Renal cortical epithelial cell (primary cell): ENCODE results near the gene PRKAG2. TPM values are rescaled to one million over a fixed set of nuclear protein-coding genes. Genes with fewer than 3 reads are reported as not detected.
A peak's percentile ranks its signal among the peaks of the same experiment; 100 is the strongest.
"Not testable (repeated sequence)": the region's sequence is repeated elsewhere in the genome, so short reads cannot be mapped to it uniquely, and the experiment has no call there.

Source experiments
- DNase-seq: peaks from one replicate; pipeline ENCODE4 v3.0.0-alpha.2; 2011; ENCODE audit warnings: low read depth
- total RNA-seq: library from RNA; depleted of rRNA; stranded (reverse); fragments of >200 nt; gene quantifications from 2 replicates; pipeline ENCODE4 v1.2.3, GENCODE V29; 2014

PRKAG2 gene
- total RNA-seq, 1 donor from 2014 or later: 45.0 TPM

DNA sequence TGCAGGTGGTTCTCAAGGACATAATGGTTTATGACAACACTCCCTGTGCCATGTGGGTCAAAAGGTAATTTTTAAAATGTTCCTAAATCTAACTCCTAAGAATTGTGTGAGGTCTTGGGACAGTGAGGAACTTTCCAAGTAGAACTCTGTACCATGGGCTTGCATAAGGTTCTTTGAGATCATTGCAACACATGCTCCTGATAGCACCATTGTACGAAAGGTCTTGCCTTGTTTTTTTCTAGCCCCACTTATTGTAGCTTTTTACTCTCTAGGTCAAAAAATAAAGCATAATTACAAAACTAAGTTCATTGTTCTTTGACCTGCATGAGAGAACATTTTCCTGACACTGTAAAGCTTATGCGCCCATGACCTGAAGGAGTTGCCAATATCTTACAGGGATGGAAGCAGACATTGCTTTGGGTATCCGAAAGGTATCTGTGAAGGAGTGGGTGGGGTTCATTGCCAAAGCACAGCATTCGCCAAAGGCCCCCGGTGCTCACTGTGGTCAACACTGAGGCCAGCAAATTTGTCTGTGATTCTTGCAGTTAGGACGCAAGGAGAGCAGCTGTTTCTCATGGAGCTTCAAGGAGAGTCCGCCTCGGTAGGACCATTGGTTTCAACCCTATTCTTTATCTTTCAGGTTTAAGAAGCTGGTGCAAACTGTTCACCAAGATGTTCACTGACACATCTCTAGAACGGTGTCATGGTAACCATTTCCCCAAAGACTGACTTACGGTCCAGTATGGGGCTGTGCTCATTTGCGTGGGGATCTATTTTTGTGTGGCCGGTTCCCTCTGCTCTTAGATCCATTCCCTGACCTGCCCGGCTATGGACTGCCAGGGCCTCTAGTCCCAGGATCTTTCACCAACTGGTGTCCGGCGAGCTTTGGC is 7.6 kb upstream of the PRKAG2 start:
- DNase-seq: no peak

DNA sequence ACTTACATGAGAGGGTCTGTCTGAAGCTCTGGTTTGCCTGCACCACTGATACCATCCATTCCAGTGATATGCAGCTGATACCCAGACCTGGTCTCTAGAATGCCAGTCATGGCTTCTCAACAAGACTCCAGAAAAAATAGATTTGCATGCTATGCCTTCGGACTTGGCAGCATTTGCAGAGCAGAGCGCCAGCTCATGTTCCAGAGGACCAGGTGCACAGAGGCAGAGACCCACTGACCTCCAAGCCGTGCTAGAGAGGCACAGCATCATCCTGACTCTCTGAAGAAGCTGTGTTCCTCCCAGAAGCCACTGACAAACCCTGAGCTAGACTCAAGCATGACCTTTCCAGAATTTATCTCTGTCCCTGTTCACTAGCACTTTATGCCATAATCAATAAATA is 6.9 kb upstream of the PRKAG2 start:
- DNase-seq: no peak

GRCh38 chr7:151882734-151883133 is 5.8 kb upstream of the PRKAG2 start:
- DNase-seq: no peak

DNA sequence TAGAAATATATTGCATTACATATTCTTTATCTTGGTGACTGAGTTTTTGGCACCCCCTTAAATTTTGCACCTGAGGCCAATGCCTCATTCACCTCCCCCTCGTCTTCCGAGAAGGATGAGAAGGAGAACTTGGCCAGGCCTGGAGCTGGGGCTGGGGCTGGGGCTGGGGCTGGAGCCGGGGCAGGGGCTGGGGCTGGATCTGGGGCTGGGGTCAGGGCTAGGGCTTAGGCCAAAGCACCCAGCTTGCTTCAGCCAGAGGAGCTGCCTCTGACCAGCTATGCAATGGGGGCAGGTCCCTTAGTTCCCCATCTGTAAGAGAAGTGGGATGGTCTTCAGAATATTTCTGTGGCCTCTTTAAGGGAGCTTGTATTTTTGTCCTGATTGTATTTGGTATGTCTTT is 3.8 kb upstream of the PRKAG2 start:
- DNase-seq: no peak

DNA sequence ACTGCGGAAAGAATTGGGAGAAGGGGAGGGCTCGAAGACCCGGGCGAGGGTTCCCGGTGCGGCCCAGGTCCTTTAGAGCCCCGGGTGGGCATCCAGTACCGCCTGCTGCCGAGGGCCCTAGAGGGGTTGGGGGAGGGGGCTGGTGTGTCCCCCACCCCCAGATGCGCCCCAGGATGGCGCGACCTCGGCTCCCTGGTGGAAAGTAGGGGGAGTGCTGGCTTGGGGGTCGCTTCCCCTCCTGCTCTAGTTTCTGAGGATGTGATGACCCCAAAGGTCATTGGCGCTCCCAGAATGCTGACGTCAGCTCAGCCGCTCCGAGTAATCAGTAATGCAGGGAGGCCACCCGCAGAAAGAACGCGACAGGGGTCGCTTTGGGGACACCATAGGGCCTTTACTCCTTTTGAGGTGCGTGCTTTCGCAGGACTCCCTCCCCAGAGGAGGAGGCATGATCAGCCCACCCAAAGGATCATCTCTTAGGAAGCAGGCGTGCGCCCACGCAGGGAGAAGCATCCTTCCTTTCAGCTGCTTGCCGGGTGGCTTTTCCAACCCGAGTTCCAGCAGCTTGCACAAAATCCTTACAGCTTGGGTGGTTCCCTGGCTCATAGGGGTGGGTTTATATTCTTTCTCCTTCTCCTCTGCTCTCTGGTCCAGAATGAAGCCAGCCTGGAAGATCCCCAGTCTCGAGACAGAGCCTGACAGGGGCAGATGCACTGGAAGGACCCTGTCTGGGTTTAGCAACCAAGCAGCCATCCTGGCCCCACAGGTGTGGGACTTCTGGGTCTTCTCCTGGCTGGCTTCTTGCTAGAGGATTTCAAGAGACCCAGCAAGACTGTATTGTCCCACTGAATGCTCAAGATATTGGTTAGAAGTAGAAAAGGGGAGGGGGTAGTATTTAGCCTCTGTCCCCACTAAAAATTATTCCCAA is 1.3 kb upstream of the PRKAG2 start:
- no peak for DNase-seq

DNA sequence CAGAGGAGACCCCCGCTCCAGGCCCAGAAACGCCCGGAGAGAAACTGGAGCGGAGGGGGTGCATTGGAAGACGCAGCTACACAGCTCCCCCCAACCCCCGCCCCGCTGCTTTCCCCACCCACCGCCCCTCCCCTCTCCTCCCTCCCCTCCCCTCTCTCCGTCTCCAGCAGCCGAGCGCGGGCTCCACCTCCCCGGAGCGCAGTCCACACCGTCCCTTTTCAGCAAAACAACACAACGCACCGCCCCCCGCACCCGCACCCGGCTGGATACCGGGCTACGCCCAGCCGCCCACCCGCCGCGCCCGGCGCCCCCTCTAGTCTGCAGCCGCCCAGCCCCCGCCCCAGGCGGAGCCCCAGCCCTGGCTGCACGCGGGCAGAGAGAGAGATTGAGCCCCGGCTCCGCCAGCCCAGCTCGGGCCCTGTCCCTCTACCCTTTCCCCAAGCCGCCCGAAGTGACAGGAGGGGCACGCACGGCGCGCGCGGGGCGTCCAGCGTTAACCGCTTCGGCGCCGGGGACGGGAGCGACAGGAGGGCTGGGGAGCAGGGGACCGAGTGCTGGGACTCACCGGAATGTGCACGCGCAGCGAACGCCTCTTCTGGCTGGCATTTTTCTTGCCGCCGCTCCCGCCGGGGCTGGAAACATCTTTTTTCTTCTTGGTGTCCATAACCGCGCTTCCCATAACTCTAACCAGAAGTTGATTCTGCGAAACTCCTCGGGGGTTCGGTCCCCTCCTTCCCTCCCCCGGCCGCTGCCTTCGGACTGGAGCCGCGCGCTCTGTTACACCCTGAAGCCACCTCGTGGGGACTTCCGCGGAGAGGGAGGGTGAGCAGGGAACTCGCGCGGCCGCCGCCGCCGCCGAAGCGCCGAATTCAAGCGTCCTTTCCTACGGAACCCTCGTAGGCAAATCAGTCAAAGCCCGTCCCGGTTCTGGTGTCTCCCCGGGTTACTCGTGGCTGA is 695 bp downstream of the PRKAG2 start:
- no peak for DNase-seq

GRCh38 chr7:151874479-151874878 is 2.4 kb downstream of the PRKAG2 start:
- DNase-seq: not testable (repeated sequence)

DNA sequence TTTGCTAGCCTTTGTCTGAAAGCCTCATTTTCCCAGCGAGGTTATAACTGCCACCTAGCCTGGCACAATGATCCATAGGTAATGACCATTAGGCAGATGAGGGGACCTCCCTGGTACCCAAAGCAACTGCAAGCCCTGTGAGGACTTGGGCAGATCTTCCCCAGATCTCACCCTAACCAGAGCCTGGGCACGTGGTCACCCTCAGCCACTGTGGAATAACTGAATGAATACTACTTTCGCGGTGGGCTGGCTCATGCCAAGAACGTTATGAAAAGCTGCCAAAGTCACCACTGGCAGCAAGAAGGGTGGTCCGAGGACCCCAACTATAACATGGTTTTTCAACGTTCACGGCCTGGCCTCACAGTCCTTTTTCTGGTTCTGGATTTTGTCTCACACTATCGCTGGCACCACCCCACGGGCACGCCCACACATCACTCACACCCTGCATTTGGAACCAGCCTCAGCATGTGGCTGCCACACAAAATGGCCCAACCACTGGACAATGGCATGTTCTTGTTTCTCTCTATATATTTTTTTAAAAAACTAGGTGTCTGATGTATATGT is 3.4 kb downstream of the PRKAG2 start:
- no peak for DNase-seq

- DNase-seq: no peak
These were observed 4.1 kb downstream of the PRKAG2 start for GRCh38 chr7:151872531-151873401.

- DNase-seq: no peak
These were observed 5.0 kb downstream of the PRKAG2 start for GRCh38 chr7:151871904-151872303.

- no peak for DNase-seq
These were observed 5.7 kb downstream of the PRKAG2 start for GRCh38 chr7:151871189-151871735.

DNA sequence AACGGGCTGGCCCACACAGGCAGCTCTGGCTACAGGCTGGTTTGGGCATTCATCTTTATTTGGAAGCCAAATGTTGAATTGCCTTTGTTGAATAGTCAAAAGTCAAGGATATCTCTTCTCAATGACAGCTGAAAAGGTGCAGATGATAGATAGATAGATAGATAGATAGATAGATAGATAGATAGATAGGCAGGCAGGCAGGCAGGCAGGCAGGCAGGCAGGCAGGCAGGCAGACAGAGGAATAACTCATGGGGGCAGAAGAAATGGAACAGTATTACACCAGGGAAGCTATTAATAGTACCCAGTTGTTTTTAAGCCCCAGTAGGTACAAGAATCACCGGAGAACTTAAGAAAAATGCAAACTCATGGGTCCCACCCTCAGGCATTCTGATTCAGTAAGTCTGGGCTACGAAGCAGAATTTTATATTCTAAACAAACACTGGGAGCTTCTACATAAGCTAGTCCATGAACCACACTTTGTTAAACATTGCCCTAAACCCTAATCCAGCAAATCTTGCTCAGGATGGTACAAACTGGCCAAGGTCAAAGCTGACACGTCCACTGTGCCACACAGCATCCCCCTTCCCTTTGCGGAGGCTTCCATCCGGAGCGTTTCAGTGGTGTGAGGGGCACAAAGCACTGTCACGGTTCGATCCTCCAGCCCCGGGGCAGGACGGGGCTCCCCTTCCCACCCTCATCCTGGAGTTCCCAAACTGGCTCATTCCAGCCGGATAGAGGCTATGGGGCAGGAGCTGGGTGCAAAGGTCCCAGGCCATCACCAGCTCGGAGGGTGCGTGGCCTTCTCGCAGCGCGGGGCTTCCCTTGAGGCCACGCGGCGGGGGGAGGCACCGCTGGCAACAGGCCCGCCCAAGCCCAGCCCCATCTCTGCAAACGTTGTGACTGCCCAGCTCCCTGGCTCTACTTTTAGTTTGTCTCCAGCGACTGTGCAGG is 6.7 kb downstream of the PRKAG2 start:
- DNase-seq: peak; percentile 56

DNA sequence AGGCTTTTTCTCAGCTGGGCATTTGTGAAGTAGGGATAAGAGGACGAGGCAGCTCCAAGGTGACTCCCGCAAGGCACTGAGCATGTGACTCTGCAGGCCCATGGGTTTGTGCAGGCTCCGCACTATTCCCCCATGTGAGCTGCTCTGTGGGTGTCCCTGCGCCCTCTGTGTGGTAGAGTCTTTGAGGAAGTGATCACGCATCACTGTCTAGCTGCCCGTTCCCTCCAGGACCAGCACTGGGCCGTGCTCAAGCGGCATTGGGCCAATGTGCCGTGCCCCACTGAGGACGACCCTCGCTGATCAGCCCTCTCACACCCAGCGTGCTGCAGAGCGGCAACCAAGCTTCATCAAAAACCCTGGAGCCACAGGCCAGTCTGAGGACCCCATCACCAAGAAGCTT is 7.5 kb downstream of the PRKAG2 start:
- no peak for DNase-seq

GRCh38 chr7:151869109-151869428 is 7.8 kb downstream of the PRKAG2 start:
- no peak for DNase-seq

GRCh38 chr7:151868396-151869108 is 8.4 kb downstream of the PRKAG2 start:
- no peak for DNase-seq

DNA sequence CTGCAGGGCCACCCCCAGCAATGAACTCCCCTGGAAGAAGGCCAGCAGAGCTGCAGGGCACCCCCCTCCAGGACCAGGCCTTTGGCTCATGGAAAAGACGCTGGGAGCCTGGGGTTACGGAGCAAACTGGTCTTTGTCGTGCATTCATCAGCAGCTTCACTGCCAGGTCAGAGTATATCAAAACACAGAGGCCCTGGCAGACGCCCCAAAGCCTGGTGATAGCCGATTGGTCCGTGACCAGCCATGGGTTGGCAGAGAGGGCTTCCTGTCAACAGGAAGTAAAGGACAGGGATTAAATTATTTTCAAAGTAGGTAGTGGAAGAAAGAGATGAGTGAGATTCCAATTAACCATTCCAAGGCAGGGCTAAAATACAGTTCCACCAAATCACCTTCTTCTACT is 9.0 kb downstream of the PRKAG2 start:
- DNase-seq: no peak

- no peak for DNase-seq
These were observed 9.9 kb downstream of the PRKAG2 start for GRCh38 chr7:151866761-151867655.
